CMK (cell line): ENCODE measurements around the gene SMARCC1.

Source experiments
- DNase-seq: peaks from one replicate; pipeline ENCODE4 v3.0.0-alpha.2; 2010; ENCODE audit warnings: low read depth

Gene SMARCC1

DNA sequence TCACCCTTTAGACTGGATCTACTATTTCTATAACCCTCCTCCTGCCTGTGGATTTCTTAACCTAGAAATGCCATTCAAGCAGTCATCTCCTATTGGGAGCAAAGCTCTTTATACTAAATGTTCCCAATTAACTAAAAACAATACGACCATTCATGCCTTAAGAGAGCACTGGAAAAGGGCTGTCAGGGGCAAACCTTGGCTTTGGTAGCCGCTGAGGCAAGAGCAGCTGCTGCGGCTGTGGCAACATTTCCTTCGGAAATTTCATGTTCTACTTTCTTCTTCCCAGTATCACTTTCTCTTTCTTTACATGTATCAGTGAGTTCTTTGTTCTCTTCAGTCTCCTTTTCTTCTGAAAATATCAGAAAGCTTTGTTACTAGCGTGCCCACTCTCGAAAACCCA, 146.7 kb downstream of the SMARCC1 start:
- no peak for DNase-seq

DNA sequence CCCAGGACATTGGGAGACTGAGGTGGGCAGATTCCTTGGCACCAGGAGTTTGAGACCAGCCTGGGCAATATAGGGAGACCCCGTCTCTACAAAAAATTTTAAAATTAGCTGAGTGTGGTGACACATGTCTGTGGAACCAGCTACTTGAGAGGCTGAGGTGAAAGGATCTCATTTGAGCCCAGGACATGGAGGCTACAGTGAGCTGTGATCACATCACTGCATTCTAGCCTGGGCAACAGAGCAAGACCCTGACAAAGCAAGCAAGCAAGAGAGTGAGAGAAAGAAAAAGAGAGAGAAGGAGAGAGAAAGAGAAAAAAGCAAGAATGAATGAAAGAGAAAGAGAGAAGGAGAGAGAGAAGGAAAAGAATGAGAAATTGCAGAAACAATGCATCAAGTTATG, 150.9 kb downstream of the SMARCC1 start:
- DNase-seq, result no peak

DNA sequence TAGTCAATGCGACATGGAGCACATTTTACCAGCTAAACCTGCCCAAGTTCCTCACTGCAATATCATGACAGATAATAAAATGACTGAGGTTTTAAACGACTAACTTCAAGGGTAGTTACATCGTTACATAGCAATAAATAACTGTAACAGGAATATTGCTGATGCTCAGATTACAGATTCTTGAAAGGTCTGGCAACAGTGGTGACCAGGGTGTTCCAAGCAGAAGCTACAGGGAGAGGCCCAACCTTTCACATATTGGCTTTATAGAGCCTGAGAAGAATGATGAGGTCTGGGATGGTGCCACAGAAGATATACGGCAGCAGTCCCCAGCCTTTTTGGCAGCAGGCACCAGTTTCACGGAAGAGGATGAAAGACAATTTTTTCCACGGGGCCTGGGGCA, 151.9 kb downstream of the SMARCC1 start:
- DNase-seq, result no peak

DNA sequence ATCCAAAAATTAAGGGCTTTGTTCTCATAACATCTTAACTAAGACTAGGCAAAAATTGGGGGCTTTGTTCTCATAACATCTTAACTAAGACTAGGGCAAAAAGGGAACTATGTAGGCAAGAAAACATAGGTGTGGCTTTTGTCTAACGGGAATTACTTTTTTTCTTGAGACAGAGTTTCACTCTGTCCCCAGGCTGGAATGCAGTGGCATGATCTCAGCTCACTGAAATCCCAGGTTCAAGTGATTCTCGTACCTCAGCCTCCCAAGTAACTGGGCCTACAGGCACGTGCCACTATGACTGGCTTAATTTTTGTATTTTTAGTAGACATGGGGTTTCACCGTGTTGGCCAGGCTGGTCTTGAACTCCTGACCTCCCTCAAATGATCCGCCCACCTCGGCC, 153.3 kb downstream of the SMARCC1 start:
- no peak for DNase-seq

DNA sequence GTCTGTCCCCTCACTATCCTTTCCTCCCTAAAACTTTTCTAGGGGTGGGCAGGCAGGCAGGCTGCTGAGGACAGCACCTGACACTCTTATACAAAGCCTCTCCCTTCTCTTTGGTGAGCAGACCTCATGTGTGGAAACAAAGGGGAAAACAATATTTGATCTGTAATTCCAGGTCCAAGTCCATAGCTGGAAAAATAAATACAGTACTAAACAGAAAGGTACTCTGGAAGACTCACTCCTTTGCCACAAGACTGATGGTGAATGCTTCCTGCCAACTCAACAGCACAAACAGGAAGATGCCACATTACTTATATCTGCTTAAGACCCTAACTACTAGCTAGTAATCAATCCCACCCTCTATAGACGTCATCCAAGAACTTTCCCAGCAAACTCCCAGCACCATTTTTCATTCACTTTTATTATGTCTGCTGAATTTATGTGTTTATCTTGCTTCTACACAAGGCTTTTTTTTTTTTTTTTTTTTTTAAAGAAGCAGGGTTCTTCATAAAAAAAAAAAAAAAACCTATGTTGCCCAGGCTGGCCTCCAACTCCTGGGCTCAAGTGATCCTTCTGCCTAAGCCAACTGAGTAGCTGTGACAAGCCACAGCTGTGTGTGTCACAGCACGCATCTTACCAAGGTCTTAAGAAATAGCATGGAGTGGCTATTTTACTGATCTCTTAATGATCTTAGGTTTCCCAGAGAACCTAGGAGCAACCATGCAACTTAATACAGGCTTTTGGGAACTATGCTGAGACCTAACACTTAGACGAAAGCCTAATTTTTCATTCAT, 158.8 kb downstream of the SMARCC1 start:
- no peak for DNase-seq

DNA sequence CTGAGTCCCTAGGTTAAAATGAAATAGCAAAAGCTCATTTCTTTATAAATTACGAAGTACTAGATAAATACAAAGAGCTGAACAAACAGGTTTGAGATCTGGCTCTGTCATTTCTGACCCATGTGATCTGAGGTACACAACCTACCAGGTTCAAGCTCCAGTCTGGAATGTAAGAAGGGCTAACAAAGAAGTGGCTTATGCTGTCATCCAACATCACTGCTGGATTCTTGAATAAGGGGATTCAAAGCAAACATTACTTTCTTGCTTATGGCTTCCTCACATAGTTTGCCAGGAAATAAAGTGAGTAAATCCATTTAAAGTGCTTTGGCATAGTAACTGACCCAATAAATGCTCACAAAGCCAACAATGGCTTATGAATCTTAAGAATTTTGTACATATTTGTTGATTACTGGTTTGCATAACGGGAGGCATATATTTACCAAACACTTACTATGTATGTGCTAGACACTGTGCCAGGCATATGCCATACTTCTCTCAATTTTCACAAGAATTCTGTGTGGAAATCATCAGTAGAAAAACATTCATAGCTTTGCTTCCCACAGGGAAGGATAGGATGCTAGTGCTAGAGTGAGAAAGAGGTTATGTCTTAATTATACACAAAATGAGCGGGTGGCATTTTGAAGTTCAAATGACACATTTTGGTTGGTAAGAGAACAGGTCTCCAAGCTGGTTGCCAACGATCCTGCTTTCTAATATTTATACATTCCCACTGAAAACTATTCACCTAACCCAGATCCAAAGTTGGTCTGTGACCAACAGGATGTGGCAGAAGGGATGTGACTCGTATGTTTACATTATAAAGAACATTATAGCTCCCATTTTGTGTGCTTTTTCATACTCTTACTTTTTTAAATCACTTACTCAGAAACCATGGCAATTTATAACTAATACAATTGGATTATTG, 164.3 kb downstream of the SMARCC1 start:
- DNase-seq, result no peak

DNA sequence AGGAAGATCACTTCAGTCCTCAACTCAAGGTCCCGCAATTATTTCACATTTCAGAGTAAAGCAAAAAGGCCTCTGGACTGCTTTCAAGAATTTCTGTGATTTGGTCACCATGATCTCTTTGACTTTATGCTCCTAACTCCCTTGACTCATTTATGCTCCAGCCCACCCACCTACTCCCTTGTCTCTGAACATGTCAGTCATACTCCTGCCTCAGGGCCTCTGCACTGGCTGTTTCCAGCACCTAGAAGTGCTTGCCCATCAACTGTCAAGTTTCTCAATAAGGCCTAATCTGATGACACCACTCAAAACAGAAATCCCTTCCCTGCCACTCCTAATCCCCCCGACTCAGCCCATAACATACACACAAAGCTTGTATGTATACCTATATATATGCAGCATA, 166.9 kb downstream of the SMARCC1 start:
- no peak for DNase-seq

DNA sequence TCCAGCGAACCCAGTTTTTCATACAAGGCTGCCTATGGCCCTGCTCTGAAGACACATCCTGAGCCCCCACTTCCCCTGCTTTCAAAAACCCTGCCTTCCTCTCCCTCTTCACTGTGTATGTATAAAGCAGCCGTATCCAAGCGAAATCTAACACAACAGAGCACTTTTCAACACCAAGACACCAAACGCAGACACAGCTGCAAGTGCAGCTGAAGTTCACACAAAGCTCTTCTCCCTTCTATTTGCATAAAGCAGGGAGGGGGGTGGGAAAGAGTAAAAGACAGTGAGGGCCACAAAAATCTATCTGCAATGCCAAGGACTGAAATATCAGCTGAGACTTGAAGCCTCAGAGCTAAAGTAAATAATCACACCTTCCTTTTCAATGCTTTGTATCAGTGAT, 168.0 kb downstream of the SMARCC1 start:
- DNase-seq, result no peak

DNA sequence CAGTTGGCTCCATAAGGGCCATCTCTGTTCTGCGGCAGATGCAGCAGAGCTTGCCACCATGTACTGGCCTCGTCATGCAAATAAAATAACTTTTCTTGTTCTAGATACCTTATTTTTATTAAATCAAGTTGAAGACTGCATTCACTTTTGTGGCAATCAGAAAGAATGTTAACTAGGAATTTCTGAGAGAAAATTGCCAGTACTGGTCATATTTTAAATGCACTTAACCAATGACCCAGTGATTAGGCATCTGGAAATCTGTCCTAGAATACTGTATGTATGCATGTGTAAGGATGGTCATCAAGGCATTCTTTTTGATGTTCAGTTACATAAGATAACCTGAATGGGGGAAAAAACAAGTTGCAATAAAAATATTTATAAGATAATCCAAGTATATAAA, 168.8 kb downstream of the SMARCC1 start:
- DNase-seq, result no peak

DNA sequence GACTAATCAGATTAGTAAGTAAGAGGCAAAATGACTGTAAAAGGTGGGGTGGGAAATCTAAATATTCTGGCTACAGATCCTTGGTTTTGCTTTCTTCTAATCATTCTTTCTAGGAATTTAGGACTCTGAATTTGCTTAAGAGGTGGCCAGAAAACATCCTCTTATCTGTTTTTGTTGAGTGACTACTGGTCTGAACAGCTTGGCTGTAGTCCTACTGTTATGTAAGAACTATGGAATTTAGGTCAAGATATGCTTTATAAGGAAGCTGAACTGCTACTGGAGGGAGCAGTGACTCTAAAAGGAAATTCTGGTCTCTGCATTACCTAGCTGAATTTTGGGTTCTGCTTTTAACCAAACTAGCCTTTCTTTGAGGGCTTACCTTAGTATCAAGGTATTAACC, 169.5 kb downstream of the SMARCC1 start:
- no peak for DNase-seq

DNA sequence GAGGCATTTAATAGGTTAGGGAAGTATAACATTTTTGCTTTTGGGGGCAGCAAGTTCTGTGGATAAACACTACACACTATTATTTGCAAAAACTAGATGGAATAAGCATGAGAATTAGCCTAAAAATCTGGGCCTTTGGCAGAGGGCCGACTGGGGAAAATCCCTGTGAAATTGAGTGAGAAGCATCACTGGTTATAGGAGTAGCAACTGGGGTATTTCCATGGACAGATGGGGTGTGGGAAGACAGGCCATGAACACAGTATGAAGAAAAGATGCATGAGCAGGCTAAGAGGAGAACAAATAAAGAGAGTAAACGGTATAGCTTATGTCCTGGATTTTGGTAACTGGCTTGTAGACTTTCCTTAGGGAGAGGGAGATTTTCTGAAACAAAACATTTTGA, 170.1 kb downstream of the SMARCC1 start:
- DNase-seq, result no peak

DNA sequence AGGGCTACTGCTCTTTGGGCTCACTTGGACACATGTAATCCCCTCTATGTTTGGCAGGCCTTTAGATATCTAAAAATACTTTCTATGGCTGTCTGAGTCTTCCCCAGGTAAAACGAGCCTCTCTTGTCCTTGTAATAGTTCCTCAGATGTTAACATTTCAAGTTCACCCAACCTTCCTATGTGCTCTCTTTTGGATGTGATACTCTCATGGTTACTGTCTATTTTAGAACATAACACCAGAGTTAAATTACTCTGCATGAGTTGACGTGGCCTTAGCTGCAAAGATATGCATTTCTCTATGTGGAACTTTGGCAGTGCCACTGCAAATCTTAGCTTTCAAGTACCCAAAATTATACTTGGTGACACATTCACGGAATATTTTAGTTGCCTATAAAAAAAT, 171.1 kb downstream of the SMARCC1 start:
- DNase-seq, result no peak

DNA sequence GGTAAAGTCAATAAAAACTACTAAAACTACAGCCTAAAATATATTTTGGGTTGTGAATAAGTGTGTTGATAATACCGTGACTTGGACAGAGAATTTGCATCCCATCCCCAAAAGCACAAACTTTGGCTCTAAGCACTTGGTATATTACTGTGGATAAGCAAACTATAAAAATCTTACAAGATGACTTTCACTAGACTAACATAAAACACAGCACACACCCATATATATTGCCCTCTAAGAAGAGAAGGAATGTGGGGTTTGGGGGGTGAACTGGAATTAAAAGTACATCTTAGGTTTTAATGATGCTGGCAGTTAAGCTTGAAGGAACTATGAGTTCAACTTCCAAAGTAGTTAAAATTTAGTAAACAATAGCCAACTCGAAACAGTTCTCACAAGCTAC, 174.4 kb downstream of the SMARCC1 start:
- no peak for DNase-seq

DNA sequence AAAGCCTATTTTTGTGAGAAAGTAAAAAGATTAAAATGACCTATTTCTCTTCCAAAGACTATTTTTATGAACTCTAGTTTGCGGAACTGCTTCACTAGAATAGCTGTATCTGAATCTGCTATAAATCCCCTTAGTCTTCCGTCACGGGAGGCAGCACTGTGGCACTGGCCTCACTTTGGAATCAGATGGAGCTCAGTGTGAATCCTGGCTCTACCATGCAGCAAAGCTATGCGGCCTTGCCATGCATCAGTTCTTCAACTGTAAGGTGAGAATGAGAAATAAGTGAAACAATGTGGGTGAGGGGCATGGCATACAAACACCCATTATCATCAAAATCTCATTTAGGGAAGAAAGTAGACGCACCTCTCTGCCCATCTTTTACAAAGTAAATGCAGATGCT, 175.5 kb downstream of the SMARCC1 start:
- no peak for DNase-seq

DNA sequence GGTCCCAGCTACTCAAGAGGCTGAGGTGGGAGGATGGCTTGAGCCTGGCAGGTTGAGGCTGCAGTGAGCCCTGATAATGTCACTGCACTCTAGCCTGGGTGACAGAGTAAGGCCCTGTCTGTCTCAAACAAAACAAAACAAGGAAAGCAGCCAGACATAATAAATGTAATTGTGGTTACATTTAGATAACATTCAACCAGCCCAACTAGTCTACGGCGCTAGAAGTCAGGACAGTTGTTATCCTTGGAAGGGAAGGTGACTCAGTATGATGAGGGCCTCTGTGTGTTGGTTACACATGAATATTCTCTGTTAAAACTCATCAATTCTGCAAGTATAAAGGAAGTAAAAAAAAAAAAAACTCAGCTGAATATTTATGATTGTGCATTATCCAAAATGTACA, 176.0 kb downstream of the SMARCC1 start:
- DNase-seq, result no peak

DNA sequence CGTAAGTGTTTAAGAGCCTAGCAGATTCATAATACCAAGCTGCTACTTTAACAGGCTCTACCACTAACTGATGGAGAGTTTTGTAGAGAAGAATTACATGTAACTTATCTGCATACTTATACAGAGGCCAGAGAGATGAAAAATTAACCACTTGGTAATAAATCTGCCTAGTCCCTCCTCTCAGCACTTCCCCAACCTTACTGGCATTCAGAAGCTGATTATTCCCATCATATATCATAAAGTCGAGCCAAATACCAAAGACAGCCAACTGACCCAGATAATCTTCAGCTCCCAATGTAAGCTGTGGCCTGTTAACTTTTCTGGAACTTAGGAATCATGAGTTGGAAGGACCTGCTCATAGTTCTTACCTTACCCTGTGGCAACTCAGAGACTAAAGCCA, 177.5 kb downstream of the SMARCC1 start:
- DNase-seq, result no peak

DNA sequence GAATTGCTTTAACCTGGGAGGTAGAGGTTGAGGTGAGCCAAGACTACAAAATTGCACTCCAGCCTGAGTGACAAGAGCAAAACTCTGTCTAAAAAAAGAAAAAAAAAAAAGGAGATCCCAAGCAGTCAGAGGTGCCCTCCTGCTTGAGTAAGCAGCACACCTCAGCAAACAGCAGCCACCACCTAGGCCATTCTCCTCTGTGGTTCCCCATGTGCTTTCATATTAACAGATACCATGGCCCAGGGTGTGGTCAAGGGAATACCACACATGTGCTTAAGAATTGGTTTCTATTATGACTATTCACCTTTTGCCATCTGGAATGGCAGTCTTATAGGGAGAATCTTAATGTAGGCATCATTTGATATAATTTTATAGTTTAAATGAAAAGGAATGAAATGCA, 178.4 kb downstream of the SMARCC1 start:
- no peak for DNase-seq

DNA sequence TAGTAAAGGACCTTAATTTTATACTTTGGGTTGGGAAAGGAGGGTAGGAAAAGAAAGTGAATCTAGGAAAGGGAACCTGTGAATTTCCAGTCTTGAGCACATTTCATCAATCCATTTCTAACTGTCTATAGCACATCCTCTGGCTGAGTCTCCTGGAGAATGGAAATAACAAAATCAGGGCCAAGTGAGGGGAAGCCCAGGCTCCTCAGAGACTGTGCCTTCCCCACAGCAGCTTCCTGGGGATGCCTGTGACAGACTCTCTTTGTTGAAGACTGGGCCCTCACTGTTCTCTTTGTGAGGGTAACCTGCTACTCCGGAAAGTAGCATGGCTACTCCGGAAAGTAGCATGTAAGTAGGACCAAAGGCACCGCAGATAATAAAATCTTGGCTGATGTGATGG, 180.4 kb downstream of the SMARCC1 start:
- no peak for DNase-seq

DNA sequence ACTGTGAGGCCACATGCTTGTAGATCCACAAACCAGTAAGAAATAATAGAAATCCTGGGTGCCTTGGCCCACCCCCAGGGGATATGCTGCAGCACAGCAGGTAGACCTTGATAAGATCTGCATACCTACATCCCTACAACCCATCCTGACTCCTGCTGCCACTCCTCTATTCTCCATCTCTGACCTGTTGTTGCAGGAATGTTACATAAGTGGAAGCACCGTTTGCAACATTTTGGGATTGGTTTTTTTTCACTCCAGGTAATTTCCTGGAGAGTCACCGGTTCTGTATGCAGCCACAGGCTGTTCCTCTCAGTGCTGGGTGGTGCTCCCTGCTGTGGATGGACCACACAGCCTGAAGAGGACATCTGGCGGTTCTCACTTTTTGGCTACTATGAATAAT, 186.9 kb downstream of the SMARCC1 start:
- DNase-seq, result no peak

DNA sequence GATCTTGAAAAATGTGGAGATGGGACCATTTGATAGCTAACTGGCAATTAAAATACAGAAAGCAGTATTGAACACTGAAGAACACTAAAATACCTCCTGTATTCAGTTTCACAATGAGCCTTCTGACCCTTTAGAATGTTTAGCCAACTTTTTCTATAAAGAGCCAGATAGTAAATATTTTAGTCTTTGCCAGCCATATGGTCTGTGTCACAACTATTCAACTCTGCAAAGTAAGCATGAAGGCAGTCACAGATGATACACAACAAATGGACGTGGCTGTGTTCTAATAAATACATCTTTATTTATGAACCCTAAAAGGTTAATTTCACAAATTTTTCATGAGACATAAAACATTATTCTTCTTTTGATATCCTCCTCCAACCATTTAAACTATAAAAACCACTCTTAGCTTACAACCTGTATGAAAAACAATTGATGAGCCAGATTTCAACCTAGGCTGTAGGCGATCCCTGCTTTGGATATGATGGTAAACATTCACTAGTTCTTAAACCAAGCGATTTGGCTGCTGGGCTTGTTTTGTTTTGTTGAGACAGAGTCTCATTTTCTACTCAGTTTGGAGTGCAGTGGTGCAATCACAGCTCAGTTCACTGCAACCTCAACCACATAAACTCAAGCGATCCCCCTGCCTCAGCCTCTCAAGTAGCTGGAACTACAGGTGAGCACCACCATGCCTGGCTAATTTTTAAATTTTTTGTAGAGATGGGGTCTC, 189.5 kb downstream of the SMARCC1 start:
- DNase-seq, result no peak

DNA sequence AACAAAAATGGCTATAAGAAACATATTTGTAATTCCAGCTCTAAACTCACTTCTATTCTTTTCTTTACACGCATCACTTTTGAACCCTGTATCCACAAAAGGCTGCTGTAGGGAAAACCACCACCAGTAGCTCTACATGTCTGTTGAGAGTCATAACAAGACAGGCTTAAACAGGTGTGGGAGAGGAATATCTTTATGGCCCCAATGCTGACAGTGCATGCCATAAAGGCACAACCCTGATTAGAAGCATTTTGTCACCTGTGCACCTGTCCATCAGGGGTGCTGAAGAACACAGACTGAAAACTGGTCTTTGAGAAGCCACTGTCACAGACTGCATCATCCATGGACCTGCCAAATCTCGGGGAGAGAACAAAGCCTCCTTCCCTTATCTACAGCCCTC, 191.5 kb downstream of the SMARCC1 start:
- no peak for DNase-seq

DNA sequence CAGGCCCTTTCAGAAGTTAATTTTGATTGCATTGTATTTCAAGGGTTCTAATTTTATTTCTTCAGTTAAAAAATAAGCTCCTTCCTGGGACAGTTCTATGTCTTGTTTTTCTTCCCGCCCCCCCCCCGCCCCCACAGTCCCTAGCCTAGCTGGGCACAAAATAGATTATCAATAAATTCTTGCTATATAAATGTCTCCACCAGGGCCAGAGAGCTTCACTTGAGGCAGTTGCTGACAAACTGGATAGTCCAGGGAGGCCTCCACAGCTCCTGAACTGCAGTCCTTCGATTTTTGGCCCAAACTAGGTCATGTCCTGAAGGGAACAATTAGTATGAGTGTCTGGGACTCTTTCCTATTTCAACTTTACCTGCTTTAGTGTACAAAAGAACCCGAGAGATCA, 193.1 kb downstream of the SMARCC1 start:
- no peak for DNase-seq

DNA sequence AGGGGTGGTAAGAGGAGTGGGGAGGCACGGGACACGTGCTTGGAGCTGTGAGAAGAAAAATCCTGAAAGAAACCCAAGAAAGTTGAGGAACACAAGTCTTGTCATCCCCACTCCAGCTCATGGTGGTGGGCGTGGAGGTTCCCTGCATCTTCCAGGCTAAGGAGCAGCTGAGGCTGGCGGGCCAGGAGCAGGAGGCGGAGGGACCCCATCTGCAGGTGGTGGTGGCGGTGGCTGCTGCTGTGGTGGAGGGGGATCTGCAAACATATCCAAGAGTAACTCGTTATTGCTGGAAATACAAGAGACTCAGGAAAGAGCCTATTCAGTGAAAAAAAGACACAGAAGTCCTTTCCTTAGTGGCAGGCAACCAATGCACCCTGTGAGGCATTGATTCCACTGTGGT, 193.6 kb downstream of the SMARCC1 start:
- no peak for DNase-seq
